Left renal cortex interstitium (tissue), 4 donors: ENCODE data around the gene CNMD. TPM values are rescaled to one million over a fixed set of nuclear protein-coding genes. Genes with fewer than 3 reads are reported as not detected.
"Not testable (repeated sequence)": the region's sequence is repeated elsewhere in the genome, so short reads cannot be mapped to it uniquely, and the experiment has no call there.

Experiments
- DNase-seq, 4 donors: peaks; one replicate each; pipeline ENCODE4 v3.0.0-alpha.2; 2013; ENCODE audit warnings: low read depth in 4 of 4, low spot score in 2 of 4, missing footprints in 1 of 4
- polyA plus RNA-seq, 4 donors: library from polyadenylated mRNA; unstranded; fragments of 120-200 nt; gene quantifications; one replicate each; pipeline ENCODE4 v1.2.1, GENCODE V29; 2013; ENCODE audit not compliant: insufficient read length in 4 of 4

CNMD gene
- polyA plus RNA-seq, 4 donors: 0.58 to 1.3 (median 0.87) TPM

DNA sequence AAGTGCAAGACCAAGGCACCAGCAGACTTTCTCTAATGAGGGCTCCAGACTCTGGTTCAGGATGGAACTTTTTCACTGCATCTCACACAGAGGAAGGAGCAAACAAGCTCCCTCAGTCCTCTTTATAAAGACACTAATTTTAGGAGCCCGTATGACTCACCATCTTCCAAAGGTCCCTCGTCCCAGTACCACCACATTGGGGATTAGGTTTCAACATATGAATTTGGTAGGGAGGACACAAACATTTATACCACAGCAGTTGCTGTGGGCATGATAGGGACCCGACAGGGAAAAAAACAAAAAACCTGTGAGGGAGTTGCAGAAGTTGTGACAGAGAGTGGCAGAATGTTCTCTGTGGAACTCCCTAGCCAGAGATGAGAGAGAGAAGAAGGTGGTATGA is 6.5 kb upstream of the CNMD start:
- no peak for DNase-seq

DNA sequence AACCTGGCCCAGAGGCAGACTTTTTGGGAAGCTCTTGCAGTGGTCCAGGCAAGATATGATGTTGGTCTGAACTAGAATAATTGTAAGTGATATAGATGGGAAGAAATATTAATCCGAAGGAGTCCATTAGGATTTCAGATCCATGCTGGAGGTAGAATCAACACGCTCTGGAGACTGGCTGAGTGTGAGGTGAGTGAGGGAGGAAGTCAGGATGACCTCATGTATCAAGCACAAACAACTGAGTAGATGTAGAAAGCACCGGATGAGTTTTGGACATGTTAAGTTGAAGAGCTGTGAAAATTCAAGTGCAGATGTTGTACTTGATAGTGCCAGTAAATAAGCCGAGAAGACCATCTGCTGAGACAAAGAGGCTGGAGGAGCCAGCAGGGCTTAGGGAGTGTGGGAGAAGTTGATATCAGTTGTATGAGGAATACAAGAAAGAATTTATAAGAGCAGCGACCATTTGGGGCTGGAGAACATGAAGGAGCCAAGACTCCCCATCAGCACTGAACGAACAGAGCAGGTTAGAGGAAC is 5.3 kb upstream of the CNMD start:
- no peak for DNase-seq

DNA sequence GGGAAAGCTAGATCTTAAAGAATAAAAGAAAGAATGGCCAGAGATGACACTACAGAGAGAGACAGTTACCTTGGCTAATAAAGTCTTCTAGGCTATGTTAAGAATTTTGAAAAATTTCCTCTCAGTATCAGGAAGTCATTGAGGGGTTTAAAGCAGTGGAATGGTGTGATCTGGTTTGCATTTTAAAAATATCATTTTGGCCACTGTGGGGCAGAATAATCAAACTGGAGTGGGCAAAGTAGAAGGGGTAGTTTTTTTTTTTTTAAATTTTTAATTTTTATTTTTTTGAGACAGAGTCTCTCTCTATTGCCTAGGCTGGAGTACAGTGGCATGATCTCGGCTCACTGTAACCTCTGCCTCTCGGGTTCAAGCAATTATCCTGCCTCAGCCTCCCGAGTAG is 4.4 kb upstream of the CNMD start:
- DNase-seq: no peak

DNA sequence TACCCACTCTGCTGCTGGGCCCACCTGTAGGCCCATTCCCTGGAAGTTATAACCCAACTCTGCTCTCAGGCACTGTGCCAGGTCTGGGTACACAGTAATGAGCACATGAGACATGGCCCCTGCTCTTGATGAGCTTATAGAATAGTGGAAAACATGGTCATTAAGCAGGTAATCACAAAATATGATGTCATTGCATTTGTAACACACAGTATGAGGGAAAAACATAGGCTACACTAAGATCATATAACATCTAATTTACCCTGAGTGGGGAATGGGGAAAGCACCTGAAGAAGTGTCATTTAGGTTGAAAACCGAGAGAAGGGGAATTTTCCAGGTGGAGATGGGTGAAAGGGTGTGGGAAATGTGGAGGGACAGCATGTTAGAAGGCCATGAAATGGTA is 3.9 kb upstream of the CNMD start:
- no peak for DNase-seq

DNA sequence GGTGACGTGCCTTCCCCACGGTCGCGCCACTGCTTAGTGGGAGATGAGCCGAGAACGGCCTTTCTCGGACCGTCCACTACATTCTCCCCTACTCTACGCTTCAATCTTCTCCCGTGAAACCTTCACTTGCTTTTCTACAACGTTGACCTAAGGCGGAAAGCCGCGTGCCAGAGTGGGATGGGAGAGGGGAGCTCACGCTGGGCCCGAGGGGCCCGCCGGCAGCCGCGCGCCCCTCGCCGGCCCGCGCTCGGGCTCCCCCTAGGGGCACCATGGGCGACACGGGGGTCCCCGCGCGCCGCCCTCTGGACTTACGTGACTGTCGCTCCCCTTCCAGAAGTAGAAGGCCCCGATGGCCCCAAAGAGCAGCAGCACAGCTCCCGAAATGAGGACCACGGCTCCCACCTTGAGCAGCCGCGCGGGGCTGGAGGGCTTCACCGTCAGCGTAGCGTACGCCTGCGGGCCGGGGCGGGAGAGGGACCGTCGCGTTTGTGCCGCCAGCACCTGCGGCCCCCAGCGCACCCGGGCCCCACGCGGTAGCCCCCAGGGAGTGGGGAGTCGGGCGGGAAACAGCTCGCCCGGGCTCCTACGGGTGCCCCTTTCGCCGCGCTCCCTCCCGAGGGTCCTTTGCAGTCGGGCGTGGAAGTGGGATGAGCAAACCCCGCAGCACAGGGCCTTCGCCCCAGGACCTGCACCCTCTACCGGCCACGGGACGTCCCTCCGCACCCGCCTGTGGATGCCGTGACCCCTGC is 727 bp downstream of the CNMD start:
- DNase-seq: peak in 1 of 4 donors; percentile 34

DNA sequence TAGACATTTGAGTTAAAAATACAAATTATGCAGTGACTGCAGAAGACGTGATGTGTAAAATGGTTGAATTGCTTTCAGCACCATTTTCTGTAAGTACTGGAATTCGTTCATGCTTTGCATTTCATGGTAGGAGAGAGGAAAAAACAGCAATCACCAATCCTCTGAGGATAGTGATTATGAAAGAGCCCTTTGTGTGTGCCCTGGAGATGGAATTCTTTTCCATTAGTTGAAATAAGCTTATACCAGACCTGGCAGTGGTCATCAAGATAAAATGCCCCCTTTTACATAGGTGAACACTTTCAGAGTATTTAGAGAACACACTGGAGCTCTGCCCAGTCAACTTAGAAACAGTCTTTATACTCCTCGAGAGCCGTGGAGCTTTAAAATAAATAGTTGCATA is 1.7 kb downstream of the CNMD start:
- no peak for DNase-seq

DNA sequence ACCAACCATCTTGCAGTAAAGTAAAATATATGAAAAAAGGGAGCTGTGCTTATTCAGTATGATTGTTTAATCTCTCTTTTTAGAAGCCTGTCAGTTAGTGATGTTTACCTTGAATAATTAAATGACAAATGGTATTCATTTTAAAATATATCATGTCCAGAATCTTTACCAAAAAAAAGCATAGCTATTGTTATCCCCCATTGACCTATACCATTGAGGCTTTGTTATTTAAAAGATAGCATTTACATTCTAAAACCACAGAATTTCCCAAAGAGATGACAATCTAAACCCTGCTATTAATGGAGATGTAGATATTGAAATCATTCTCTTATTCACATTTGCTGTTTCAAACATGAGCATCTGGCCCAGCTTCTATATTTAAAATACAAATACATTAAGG is 2.2 kb downstream of the CNMD start:
- DNase-seq: no peak

DNA sequence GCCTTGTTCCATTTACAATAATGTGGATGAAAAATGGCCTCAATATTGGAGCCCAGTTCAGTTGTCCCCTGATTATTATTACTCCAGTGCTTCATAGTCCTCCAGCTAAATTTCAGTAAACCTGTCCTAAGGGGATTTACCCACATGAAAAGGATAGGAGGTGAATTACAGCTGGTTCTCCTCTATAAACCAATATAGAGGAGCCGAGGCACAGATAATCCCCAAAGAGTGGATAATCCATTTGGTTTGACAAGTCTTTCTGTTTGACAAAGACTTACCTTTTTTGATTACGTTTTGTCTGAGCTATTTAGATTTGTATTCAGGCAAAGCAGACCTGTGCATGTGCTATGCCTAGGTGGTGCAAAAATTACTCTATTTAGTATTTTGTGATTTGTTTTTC is 2.7 kb downstream of the CNMD start:
- DNase-seq: no peak

DNA sequence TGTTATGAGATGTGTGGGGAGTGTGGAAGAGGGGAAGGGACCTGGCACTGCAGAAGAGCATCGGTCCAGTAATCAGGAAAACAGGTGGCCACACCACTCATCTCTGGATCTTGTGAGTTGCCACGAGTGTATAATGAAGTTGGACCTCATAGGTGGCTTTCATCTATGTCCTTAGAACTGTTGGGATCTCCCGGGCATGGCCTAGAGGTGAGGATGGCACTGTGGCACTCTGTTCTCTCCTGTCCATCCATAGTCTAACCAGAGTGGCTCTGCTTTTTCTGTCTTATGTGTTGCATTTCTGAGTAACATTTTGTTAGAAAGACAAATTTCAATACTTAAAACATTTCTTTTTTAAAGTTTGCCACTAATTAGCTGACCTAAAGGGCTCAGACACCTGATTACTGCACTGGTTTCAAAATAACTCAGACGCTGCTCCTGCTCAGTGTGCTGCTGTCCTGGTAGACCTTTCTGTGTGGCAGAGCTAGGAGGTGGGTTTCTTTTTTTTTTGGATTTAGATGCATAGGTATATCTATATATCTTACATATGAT is 5.5 kb downstream of the CNMD start:
- DNase-seq: no peak

DNA sequence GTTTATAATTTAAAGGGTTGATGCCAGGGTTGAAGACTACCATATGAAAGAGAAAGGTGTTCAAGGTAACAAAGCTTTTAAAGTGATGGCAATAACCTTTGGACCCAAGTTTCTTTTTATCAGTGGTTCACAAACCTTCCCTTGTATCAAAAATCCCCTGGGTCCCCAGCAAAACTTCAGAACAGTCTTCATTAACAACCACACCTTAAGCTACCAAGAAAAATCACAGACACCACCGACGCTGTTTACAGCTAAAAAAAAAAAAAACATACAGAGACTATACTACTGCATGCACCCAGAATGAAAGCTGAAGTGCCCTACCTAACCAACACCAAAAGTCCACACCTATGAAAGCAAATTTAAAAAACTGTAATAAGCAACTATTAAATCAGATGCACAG is 13.4 kb downstream of the CNMD start:
- DNase-seq: no peak

DNA sequence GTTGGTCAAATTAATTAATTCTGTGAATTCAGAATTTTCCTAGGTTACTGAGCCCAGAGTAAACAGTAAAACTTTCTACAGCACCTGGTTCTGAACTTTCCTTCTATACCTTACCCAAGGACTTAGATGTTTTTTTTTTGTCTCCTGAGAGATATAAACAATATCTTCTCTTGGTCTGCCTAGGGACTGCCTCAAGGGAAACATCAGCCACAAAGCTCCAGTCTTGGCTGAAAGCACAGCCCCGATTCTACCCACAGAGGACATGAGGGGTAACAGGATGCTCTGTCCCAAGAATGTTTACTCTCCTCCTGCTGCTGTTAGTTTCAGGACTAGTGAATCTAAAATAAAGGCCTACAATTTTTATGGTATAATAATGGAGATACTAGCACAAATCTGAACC is 14.3 kb downstream of the CNMD start:
- no peak for DNase-seq

DNA sequence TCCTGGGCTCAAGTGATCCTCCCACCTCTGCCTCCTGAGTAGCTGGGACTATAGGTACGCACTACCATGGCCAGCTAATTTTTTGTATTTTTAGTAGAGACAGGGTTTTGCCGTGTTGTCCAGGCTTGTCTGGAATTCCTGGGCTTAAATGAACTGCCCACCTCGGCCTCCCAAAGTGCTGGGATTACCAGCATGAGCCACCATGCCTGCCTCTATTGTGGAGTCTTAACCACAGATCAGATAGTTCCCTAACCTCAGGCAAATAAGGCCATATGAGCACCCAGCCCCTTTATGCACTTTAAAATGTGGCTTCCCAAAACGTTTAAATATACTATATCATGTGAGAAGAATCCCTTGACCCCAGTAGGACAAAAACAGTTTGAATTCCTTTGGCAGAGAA is 16.4 kb downstream of the CNMD start:
- no peak for DNase-seq

DNA sequence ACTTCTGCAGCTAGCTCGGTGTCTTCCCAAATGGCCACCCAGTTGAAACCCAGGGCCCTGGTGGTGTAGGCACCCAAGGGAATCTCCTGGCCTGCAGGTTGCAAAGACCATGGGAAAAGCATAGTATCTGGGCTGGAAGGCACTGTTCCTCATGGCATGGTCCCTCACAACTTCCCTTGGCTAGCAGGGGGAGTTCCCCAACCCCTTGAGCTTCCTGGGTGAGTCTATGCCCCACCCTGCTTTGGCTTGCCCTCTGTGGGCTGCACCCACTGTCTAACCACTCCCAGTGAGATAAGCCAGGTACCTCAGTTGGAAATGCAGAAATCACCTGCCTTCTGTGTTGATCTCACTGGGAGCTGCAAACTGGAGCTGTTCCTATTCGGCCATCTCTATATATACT is 18.3 kb downstream of the CNMD start:
- not testable (repeated sequence) for DNase-seq

DNA sequence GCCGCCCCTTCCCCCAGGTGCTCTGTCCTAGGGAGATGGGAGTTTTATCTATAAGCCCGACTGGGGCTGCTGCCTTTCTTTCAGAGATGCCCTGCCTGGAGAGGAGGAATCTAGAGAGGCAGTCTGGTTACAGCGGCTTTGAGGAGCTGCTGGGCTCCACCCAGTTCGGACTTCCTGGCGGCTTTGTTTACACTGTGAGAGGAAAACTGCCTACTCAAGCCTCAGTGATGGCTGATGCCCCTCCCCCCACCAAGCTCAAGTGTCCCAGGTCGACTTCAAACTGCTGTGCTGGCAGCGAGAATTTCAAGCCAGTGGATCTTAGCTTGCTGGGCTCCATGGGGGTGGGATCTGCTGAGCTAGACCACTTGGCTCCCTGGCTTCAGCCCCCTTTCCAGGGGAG is 18.7 kb downstream of the CNMD start:
- not testable (repeated sequence) for DNase-seq

DNA sequence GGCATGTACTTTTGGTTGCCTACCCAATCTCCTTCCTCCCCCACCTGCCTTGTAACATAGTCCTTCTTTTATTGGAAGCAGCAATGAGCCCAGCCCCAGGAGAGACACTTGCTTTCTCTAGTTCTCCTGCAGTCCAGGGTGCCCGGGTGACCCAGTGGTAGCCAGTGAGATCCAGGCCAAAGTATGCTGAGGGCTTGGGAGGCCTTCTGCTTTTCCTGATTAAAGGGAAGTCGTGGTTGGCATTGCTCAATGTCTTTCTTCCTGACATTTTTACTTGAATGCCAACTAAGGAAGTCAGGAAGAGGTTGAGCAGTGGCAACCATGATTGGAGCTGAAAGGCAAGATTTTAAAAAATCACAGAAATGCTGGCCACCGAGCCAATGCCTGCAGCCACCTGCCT is 25.7 kb downstream of the CNMD start:
- no peak for DNase-seq

DNA sequence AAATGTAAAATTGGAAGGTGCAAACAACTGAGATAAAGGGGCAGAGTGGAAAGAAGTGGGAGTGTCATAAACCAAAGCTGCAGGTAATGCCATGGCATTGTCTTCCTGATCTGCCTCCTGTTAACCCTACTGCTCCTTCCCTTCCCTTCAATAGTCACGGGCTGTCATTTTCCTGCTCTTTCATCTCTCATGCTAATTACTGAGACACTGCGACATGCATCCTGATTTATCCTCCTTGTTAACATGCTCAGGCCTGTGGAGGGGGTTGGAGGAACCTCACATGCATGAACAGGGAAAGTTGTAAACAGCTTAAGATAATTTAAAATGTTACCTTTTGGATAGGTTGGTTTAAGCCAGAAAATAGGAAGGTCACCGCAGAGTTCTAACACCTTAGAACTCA is 27.2 kb downstream of the CNMD start:
- DNase-seq: no peak

DNA sequence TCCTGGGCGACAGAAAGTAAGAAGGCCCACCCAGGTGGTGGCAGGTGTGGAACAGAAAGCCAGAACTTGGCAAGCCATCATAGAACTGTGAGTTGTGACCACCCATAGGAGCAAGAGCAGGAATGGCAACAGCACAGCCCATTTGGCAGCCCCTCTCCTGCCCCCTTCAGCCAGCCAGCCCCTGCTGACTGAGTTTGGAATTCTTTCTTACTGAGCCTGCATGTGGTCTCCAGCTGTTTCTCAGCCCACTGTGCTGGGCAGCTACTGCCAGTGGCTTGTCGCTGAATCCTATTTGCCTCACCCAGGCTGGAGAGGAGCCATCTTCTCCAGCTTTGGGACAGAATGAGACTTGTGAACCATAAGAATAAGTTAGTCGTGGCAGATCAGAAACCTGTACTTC is 28.3 kb downstream of the CNMD start:
- DNase-seq: no peak

DNA sequence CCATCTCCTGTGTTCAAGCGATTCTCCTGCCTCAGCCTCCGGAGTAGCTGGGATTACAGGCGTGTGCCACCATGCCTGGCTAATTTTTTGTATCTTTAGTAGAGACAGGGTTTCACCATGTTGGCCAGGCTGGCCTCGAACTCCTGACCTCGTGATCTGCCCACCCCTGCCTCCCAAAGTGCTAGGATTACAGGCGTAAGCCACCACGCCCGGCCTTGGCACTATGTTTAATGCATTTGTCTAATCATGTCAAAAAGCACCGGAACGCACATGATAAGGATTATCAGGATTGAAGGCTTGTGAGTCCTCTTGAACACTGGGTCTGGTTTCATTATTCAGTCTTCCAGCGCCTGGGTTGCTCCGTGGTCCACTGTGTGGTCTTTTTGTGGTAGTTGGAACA is 31.4 kb downstream of the CNMD start:
- DNase-seq: not testable (repeated sequence)

DNA sequence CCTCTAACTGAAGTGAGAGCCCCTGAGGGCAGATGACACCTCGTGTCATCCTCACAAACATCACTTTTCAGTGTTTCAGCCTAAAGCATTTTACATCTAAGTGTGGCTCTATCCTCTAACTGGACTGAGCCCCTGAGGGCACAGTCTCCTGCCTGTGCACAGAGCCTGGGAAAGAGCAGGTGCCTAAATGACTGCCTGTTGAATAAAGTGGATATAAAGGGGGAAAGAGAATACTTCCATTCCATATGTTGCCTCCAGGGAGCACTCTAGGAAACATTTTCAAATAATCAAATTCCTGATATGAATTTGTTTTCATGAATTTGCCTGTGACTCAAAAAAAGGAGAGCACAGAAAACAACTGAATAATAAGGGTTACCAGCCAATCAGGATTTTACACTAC is 32.2 kb downstream of the CNMD start:
- DNase-seq: no peak

DNA sequence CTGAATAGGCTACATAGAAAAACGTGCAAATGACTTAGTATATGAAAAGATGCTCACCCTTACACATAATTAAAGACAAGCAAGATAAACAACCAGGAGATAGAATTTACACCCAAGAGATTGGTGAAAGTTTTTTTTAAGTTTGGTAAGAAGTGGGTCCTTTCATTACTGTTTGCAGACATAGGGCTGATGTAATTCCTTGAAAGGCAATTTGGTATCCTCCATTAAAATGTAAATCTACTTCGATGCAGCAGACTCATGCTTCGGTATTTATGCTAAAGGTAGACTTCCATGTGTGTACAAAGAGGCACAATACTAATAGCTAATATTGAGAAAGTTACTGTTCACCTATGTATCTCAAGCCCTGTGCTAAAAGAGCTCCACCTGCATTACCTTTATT is 33.5 kb downstream of the CNMD start:
- no peak for DNase-seq

DNA sequence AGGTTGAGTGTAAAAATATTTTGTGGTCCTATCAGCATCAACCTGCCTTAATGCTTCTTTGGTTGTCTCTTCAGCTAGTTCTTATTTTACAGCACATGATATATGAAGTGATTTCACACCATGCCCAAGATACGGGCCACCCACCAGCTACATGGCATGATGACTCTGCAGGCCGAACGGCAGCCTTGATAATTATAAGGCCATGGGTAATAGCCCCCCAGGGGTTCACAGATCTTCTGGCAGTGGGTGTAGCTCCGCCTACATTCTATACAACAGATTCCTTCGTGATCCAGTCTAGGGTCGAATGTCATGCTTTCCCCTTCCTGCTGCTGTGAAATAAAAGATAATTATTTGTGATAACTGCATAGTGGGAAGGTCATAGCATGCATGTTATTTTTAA is 36.1 kb downstream of the CNMD start:
- no peak for DNase-seq

DNA sequence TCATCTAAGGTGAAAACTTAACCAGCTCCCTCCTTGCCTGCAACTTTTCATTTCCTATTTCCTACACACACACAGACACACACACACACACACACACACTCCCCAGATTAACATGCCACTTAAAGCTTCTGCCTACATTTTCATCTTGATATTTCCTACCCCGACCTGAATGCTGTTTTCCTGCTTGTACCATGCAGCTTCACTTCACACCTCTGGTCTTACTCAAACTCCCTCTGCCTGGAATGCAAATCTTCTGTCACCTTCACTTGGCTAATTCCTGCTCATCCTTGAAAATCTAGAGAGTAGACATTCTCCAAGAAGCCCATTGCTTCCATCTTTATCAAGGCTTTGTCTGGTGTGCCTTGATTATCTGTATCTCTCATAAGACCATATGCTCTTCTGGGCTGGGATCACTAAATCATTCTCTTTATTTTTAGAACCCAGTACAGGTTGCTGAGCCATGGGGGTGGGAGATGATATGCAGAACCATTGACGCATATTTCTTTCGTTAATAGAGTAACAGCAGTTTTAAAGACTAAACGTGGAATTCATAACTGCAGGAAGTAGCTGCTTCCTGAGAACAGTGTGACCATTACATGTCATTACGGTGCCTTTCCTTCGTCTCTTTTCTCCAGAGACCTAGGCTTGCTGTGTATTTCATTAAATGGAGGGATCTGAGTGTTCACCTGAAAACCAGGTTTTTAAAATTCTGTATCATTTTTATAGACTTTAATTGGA is 37.7 kb downstream of the CNMD start:
- no peak for DNase-seq
